ENCODE data around the gene HK3. TPM values are rescaled to one million over a fixed set of nuclear protein-coding genes. Genes with fewer than 3 reads are reported as not detected.
"Not testable (repeated sequence)": the region's sequence is repeated elsewhere in the genome, so short reads cannot be mapped to it uniquely, and the experiment has no call there.

Gene HK3
- total and polyA plus RNA-seq, 2 of the 8 experiments (the other 6 are each of a cell fraction or from before 2014, with no cell fraction given) = not detected

DNA sequence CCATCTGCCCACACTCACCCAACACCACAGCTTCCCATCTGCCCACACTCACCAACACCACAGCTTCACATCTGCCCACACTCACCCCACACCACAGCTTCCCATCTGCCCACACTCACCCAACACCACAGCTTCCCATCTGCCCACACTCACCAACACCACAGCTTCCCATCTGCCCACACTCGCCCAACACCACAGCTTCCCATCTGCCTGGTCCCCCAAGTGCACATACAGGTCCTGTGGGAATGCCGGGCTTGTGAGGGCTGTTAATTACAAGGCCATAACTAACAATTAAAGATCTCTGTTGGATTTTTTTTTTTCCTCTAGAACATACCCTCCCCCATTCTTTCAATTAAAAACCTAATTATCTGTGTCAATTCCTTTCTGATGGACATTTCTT is 26.1 kb downstream of the HK3 start:
- H2AK5ac ChIP-seq (ENCODE audit: low read depth, low read length); H3K36me3 ChIP-seq (ENCODE audit: control insufficient read depth in 2 of 4, insufficient read depth in 4 of 4, low read length in 3 of 4); H3K79me1 ChIP-seq (ENCODE audit: low read depth, low read length); H3K23ac ChIP-seq (ENCODE audit: insufficient read length); H3K14ac ChIP-seq (ENCODE audit: insufficient read length); H2BK15ac ChIP-seq (ENCODE audit: low read length); FAIRE-seq; POLR2A ChIA-PET (ENCODE audit: partially characterized antibody); H3K4me2 ChIP-seq (ENCODE audit: insufficient read depth in 1 of 2, low read depth in 2 of 2, low read length in 2 of 2); H4K20me1 ChIP-seq (replicated peaks in 1 of 2; ENCODE audit: control insufficient read depth in 1 of 2, insufficient read depth in 2 of 2, low read length in 2 of 2); H2BK120ac ChIP-seq (replicated peaks; ENCODE audit: low read depth, low read length); H3K4me3 ChIP-seq (ENCODE audit: extremely low read depth in 1 of 4, insufficient read depth in 2 of 4, low read depth in 3 of 4, low read length in 4 of 4); H4K8ac ChIP-seq (ENCODE audit: extremely low read depth, insufficient read depth, low read length); H4K91ac ChIP-seq (replicated peaks; ENCODE audit: insufficient read length, low read length); H3K23me2 ChIP-seq (ENCODE audit: low read depth, low read length); H2BK5ac ChIP-seq (ENCODE audit: low read depth, low read length); H3K27me3 ChIP-seq (replicated peaks in 1 of 4; ENCODE audit: control insufficient read depth in 3 of 4, extremely low read depth in 1 of 4, insufficient read depth in 3 of 4, low read length in 3 of 4); H3K4ac ChIP-seq (replicated peaks; ENCODE audit: insufficient read length, low read depth, low read length); H3K56ac ChIP-seq (replicated peaks; ENCODE audit: insufficient read length, low read depth, low read length); H3K18ac ChIP-seq (ENCODE audit: extremely low read depth, low read length); H3K4me1 ChIP-seq (replicated peaks in 1 of 4; ENCODE audit: control insufficient read depth in 3 of 4, insufficient read depth in 4 of 4, low read length in 3 of 4); H3K9me3 ChIP-seq (ENCODE audit: insufficient read depth in 2 of 2, low read depth in 1 of 2, low read length in 1 of 2); H3K9ac ChIP-seq (replicated peaks in 1 of 4; ENCODE audit: extremely low read depth in 1 of 4, low read depth in 3 of 4, low read length in 3 of 4); H3K79me2 ChIP-seq (ENCODE audit: control insufficient read depth in 1 of 2, insufficient read depth in 2 of 2, low read length in 2 of 2); H2AFZ ChIP-seq (ENCODE audit: low read length); H2BK12ac ChIP-seq (ENCODE audit: low read depth, low read length); H3K27ac ChIP-seq (ENCODE audit: low read depth, low read length); H2BK20ac ChIP-seq (ENCODE audit: low read length); DNase-seq (ENCODE audit: low read depth in 1 of 2, low spot score in 2 of 2); H4K5ac ChIP-seq (ENCODE audit: insufficient read length, low read depth, low read length): not testable (repeated sequence)
- CTCF ChIA-PET (ENCODE audit: partially characterized antibody) = interaction anchor here (0.8 to 7.2 kb wide), 8 partner anchors 9 to 215 kb away, joined by 3 to 32 read pairs (median 4); no protein-coding TSS in a partner anchor
- WGBS, 2 experiments (ENCODE audit: extremely low coverage in 1 of 2, insufficient coverage in 1 of 2, insufficient read length in 1 of 2, insufficient replicate concordance in 2 of 2, low coverage in 1 of 2, low lambda C conversion rate in 2 of 2, missing lambda C conversion rate in 1 of 2) = 86% methylated on average over 2 of the region's 2 CpGs; no CpG with 5 or more reads in 1 of the 2 experiments

DNA sequence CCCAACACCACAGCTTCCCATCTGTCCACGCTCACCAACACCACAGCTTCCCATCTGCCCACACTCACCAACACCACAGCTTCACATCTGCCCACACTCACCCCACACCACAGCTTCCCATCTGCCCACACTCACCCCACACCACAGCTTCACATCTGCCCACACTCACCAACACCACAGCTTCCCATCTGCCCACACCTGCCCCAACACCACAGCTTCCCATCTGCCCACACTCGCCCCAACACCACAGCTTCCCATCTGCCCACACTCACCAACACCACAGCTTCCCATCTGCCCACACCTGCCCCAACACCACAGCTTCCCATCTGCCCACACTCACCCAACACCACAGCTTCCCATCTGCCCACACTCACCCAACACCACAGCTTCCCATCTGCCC is 26.6 kb downstream of the HK3 start:
- H2BK120ac ChIP-seq (replicated peaks; ENCODE audit: low read depth, low read length); H3K36me3 ChIP-seq (ENCODE audit: control insufficient read depth in 2 of 4, insufficient read depth in 4 of 4, low read length in 3 of 4); H3K27me3 ChIP-seq (replicated peaks in 1 of 4; ENCODE audit: control insufficient read depth in 3 of 4, extremely low read depth in 1 of 4, insufficient read depth in 3 of 4, low read length in 3 of 4); H4K8ac ChIP-seq (ENCODE audit: extremely low read depth, insufficient read depth, low read length); POLR2A ChIA-PET (ENCODE audit: partially characterized antibody); H3K4me1 ChIP-seq (replicated peaks in 1 of 4; ENCODE audit: control insufficient read depth in 3 of 4, insufficient read depth in 4 of 4, low read length in 3 of 4); H3K56ac ChIP-seq (replicated peaks; ENCODE audit: insufficient read length, low read depth, low read length); H3K9me3 ChIP-seq (ENCODE audit: insufficient read depth in 2 of 2, low read depth in 1 of 2, low read length in 1 of 2); H2AFZ ChIP-seq (ENCODE audit: low read length); H3K79me1 ChIP-seq (ENCODE audit: low read depth, low read length); FAIRE-seq; H3K4ac ChIP-seq (replicated peaks; ENCODE audit: insufficient read length, low read depth, low read length); H2BK5ac ChIP-seq (ENCODE audit: low read depth, low read length); H3K4me2 ChIP-seq (ENCODE audit: insufficient read depth in 1 of 2, low read depth in 2 of 2, low read length in 2 of 2); H3K27ac ChIP-seq (ENCODE audit: low read depth, low read length); H4K20me1 ChIP-seq (replicated peaks in 1 of 2; ENCODE audit: control insufficient read depth in 1 of 2, insufficient read depth in 2 of 2, low read length in 2 of 2); H3K23ac ChIP-seq (ENCODE audit: insufficient read length); H2BK15ac ChIP-seq (ENCODE audit: low read length); DNase-seq (ENCODE audit: low read depth in 1 of 2, low spot score in 2 of 2); H3K23me2 ChIP-seq (ENCODE audit: low read depth, low read length); H3K4me3 ChIP-seq (ENCODE audit: extremely low read depth in 1 of 4, insufficient read depth in 2 of 4, low read depth in 3 of 4, low read length in 4 of 4); H2BK12ac ChIP-seq (ENCODE audit: low read depth, low read length); H2BK20ac ChIP-seq (ENCODE audit: low read length); H3K79me2 ChIP-seq (ENCODE audit: control insufficient read depth in 1 of 2, insufficient read depth in 2 of 2, low read length in 2 of 2); H3K9ac ChIP-seq (replicated peaks in 1 of 4; ENCODE audit: extremely low read depth in 1 of 4, low read depth in 3 of 4, low read length in 3 of 4); H2AK5ac ChIP-seq (ENCODE audit: low read depth, low read length); H4K91ac ChIP-seq (replicated peaks; ENCODE audit: insufficient read length, low read length); H3K18ac ChIP-seq (ENCODE audit: extremely low read depth, low read length); H3K14ac ChIP-seq (ENCODE audit: insufficient read length); H4K5ac ChIP-seq (ENCODE audit: insufficient read length, low read depth, low read length): not testable (repeated sequence)
- 75% methylated on average over 2 of the region's 2 CpGs; no CpG with 5 or more reads in 1 of the 2 experiments for WGBS, 2 experiments (ENCODE audit: extremely low coverage in 1 of 2, insufficient coverage in 1 of 2, insufficient read length in 1 of 2, insufficient replicate concordance in 2 of 2, low coverage in 1 of 2, low lambda C conversion rate in 2 of 2, missing lambda C conversion rate in 1 of 2)
- CTCF ChIA-PET (ENCODE audit: partially characterized antibody) = interaction anchor here (1.2 to 7.2 kb wide), 5 partner anchors 9 to 215 kb away, joined by 3 to 32 read pairs (median 6); no protein-coding TSS in a partner anchor

Measured in H1 (cell line).